ENCODE data around the gene CDC73.

DNA sequence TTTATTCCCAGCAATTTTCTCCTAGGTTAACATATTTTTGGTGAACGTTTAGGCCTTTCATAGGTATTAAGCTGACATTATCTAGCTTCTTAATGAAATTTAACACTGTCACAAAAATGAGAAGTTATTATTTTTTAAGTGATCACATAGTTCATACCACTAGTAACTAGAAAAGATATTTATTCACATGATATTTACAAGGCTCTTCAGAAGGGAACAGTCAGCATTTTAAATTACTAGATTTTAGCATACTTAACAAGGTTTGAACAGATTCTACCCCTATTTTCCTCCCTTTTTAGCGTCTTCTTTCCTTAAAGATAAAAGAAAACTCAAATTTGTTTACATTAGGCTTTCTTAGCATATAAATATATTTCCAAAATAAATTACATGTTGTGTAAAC lies 130.1 kb downstream of the CDC73 start:
- TF ChIP-seq, protein P1, sequence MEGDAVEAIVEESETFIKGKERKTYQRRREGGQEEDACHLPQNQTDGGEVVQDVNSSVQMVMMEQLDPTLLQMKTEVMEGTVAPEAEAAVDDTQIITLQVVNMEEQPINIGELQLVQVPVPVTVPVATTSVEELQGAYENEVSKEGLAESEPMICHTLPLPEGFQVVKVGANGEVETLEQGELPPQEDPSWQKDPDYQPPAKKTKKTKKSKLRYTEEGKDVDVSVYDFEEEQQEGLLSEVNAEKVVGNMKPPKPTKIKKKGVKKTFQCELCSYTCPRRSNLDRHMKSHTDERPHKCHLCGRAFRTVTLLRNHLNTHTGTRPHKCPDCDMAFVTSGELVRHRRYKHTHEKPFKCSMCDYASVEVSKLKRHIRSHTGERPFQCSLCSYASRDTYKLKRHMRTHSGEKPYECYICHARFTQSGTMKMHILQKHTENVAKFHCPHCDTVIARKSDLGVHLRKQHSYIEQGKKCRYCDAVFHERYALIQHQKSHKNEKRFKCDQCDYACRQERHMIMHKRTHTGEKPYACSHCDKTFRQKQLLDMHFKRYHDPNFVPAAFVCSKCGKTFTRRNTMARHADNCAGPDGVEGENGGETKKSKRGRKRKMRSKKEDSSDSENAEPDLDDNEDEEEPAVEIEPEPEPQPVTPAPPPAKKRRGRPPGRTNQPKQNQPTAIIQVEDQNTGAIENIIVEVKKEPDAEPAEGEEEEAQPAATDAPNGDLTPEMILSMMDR (IDR thresholded peaks at IDR 0.05; ENCODE audit: low read length): no peak
- TF ChIP-seq EZH2 (optimal IDR thresholded peaks at IDR 0.05; ENCODE audit: low read depth, low read length): no peak
- TF ChIP-seq EZH2phosphoT487 (IDR thresholded peaks at IDR 0.05; ENCODE audit: low read length): no peak

Measured in MM.1S (cell line).